ENCODE data around the gene ELOB.

- no peak for TF ChIP-seq CTCF (IDR thresholded peaks at IDR 0.05)
- TF ChIP-seq POLR2A (IDR thresholded peaks at IDR 0.05), result no peak
Measured at GRCh38 chr16:2819939-2820835, 43.1 kb upstream of the ELOB start.
